ENCODE data around the gene WDR4. TPM values are rescaled to one million over a fixed set of nuclear protein-coding genes. Genes with fewer than 3 reads are reported as not detected.

Gene WDR4
- total and polyA plus RNA-seq, 9 of the 15 experiments (the other 6 are each of a cell fraction or from before 2014, with no cell fraction given) = 5.4 to 95.4 (median 32.1) TPM

DNA sequence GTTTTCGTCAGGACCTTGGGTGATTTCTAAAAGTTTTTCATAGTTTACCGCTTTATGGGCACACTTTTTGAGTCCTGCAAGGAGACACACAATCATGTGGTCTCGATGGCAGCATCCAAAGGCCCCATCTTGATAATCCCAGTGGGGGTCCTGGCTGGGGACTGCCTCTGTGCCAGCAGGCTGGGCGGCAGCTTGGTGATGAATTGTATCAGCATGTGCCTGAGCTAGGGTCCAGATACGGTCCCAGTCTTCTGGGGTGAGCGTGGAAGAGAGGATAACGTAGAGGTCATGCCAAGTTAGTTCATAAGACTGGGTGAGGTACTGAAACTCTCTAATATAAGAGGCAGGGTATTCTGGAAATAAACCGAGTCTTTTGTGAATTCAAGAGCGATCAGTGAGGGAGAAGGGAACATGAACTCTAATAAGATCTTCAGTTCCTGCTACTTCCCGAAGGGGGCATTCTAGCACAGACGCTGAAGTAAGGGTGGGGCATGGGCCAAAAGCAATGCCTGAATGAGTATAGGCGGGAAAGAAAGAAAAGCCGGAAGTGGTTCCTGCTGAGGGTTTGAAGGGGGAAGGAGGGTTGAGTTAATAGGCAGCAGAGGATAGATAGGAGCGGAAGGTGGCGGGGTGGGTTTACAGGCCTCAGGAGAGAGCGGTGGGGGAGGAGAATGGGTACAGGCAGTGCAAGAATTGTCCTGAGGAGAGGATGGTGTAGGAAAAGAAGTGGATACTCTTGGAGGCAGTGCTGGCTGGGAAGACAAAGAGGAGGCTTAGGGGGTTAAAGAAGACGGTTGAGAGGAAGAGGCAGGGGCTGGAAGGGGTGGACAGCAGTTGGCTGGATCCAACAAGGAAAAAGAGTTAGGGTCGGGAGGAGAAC lies 44.5 kb upstream of the WDR4 start (continued):
- TF ChIP-seq, protein P1, sequence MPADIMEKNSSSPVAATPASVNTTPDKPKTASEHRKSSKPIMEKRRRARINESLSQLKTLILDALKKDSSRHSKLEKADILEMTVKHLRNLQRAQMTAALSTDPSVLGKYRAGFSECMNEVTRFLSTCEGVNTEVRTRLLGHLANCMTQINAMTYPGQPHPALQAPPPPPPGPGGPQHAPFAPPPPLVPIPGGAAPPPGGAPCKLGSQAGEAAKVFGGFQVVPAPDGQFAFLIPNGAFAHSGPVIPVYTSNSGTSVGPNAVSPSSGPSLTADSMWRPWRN (IDR thresholded peaks at IDR 0.05; ENCODE audit: low read depth) = 0 out of 2 replicates have a peak, but pooled peaks have one; percentile 35
- TF ChIP-seq, protein P2, sequence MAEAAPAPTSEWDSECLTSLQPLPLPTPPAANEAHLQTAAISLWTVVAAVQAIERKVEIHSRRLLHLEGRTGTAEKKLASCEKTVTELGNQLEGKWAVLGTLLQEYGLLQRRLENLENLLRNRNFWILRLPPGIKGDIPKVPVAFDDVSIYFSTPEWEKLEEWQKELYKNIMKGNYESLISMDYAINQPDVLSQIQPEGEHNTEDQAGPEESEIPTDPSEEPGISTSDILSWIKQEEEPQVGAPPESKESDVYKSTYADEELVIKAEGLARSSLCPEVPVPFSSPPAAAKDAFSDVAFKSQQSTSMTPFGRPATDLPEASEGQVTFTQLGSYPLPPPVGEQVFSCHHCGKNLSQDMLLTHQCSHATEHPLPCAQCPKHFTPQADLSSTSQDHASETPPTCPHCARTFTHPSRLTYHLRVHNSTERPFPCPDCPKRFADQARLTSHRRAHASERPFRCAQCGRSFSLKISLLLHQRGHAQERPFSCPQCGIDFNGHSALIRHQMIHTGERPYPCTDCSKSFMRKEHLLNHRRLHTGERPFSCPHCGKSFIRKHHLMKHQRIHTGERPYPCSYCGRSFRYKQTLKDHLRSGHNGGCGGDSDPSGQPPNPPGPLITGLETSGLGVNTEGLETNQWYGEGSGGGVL (CRISPR knock-in tag; IDR thresholded peaks at IDR 0.05) = no peak
- TF ChIP-seq ATF1 (CRISPR knock-in tag; IDR thresholded peaks at IDR 0.05) (no peak), ATF1 (tag; IDR thresholded peaks at IDR 0.05) (0 out of 2 replicates have a peak, but pooled peaks have one; percentile 28), CC2D1A (IDR thresholded peaks at IDR 0.05) (peak; percentile 97), CCAR2 (IDR thresholded peaks at IDR 0.05; ENCODE audit: low read depth, low read length) (no peak), FOXK2 (conservative IDR thresholded peaks at IDR 0.05 in 1 of 2, IDR thresholded peaks at IDR 0.05 in 1 of 2; ENCODE audit: low read depth in 2 of 2) (peak; percentile 78 to 81), JUNB (CRISPR knock-in tag; conservative IDR thresholded peaks at IDR 0.05) (no peak), L3MBTL2 (IDR thresholded peaks at IDR 0.05) (peak; percentile 93), THAP12 (CRISPR knock-in tag; IDR thresholded peaks at IDR 0.05) (no peak; the same call in 1 of the 2 replicates), POU5F1 (IDR thresholded peaks at IDR 0.05; ENCODE audit: borderline replicate concordance, low read depth, low read length, partially characterized antibody) (no peak), ZNF584 (CRISPR knock-in tag; IDR thresholded peaks at IDR 0.05; ENCODE audit: low read depth) (no peak)
- TF ChIP-seq, protein P3, sequence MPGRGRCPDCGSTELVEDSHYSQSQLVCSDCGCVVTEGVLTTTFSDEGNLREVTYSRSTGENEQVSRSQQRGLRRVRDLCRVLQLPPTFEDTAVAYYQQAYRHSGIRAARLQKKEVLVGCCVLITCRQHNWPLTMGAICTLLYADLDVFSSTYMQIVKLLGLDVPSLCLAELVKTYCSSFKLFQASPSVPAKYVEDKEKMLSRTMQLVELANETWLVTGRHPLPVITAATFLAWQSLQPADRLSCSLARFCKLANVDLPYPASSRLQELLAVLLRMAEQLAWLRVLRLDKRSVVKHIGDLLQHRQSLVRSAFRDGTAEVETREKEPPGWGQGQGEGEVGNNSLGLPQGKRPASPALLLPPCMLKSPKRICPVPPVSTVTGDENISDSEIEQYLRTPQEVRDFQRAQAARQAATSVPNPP (IDR thresholded peaks at IDR 0.05; ENCODE audit: borderline replicate concordance, insufficient read depth, insufficient read length) = no peak
- TF ChIP-seq, protein P4, sequence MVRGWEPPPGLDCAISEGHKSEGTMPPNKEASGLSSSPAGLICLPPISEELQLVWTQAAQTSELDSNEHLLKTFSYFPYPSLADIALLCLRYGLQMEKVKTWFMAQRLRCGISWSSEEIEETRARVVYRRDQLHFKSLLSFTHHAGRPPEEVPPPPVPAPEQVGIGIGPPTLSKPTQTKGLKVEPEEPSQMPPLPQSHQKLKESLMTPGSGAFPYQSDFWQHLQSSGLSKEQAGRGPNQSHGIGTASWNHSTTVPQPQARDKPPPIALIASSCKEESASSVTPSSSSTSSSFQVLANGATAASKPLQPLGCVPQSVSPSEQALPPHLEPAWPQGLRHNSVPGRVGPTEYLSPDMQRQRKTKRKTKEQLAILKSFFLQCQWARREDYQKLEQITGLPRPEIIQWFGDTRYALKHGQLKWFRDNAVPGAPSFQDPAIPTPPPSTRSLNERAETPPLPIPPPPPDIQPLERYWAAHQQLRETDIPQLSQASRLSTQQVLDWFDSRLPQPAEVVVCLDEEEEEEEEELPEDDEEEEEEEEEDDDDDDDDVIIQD (CRISPR knock-in tag; IDR thresholded peaks at IDR 0.05) = no peak
- TF ChIP-seq, protein P5, sequence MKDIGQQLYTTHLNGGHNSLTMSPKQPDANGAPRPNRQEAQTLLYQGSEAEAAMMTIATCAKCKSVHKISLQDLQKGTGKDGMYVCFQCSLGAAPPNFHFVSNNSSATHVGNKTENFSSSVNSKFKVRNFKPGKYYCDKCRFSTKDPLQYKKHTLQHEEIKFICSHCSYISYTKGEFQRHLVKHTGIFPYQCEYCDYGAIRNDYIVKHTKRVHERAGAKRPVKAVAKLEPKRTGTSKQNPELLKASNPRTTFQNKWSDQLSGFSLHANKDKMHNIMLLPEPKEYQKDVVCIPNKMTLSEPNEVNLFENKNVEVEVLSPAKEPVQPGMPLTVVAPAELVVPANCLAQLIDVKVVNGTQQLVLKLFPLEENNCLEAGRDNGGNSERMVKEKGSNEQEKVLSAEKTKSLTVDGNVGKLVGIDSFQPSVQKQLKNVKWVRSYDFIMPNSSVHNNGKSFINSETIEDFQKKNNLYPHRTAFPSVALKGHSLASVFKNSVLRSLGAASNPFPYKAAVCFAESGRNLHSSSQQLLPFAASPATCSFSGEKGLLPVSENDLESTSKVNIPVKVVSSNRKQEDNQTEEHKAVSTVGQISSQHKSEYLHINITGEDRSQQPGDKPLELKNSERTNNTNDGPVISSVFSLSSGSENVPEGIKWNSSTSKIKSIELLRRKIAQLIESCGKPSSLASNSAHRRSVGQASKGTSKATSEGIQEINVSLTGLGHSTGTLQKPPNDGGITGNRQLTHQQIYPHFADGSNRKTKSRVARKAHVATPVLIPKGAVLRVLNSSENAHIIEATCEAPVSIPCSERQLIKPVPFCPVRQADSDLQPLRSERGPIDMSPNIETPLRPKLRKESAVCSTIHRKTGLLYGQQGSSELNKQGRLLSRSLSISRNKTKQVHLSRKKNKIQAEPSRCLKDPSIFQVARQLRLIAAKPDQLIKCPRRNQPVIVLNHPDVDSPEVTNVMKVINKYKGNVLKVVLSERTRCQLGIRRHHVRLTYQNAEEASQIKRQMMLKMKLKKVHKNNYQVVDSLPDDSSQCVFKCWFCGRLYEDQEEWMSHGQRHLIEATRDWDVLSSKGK (CRISPR knock-in tag; IDR thresholded peaks at IDR 0.05) = no peak
